Activated T-helper 1 cell treated with Interleukin-2 at 50 U/mL for 16 hours (primary cell): ENCODE measurements around the gene APC2.
A peak's percentile ranks its signal among the peaks of the same experiment; 100 is the strongest.
"Not testable (repeated sequence)": the region's sequence is repeated elsewhere in the genome, so short reads cannot be mapped to it uniquely, and the experiment has no call there.

Source experiments
- DNase-seq: peaks from one replicate; pipeline ENCODE4 v3.0.0-alpha.2; 2020; ENCODE audit warnings: low read depth

The APC2 gene

GRCh38 chr19:1428738-1429391, 21.1 kb upstream of the APC2 start:
- DNase-seq = no peak

- DNase-seq = no peak
Measured at GRCh38 chr19:1429750-1430149, 20.2 kb upstream of the APC2 start.

GRCh38 chr19:1430246-1430645, 19.7 kb upstream of the APC2 start:
- DNase-seq = no peak

- DNase-seq = no peak
Measured at GRCh38 chr19:1431759-1432506, 18.0 kb upstream of the APC2 start.

GRCh38 chr19:1432507-1432887, 17.4 kb upstream of the APC2 start:
- DNase-seq = no peak

- no peak for DNase-seq
Measured at GRCh38 chr19:1433119-1434039, 16.5 kb upstream of the APC2 start.

- no peak for DNase-seq
Measured at GRCh38 chr19:1434040-1434366, 15.9 kb upstream of the APC2 start.

GRCh38 chr19:1434577-1435060, 15.3 kb upstream of the APC2 start:
- no peak for DNase-seq

GRCh38 chr19:1435378-1435989, 14.4 kb upstream of the APC2 start:
- no peak for DNase-seq

- DNase-seq = no peak
Measured at GRCh38 chr19:1437609-1438008, 12.3 kb upstream of the APC2 start.

GRCh38 chr19:1438035-1438932, 11.6 kb upstream of the APC2 start, which contains the start of gene RPS15:
Gene RPS15 (plus strand): TSS chr19:1438396. CDS start chr19:1438426, 30 bp downstream.
- DNase-seq = peak; percentile 96

GRCh38 chr19:1438933-1439354, 11.0 kb upstream of the APC2 start:
- no peak for DNase-seq

GRCh38 chr19:1439525-1440417, 10.2 kb upstream of the APC2 start:
- not testable (repeated sequence) for DNase-seq

- no peak for DNase-seq
Measured at GRCh38 chr19:1440418-1440801, 9.5 kb upstream of the APC2 start.

- DNase-seq = no peak
Measured at GRCh38 chr19:1441022-1441426, 8.9 kb upstream of the APC2 start.

GRCh38 chr19:1441677-1442438, 8.1 kb upstream of the APC2 start:
- DNase-seq = no peak

- DNase-seq = peak; percentile 67
Measured at GRCh38 chr19:1445185-1445931, 4.6 kb upstream of the APC2 start.

- DNase-seq = no peak
Measured at GRCh38 chr19:1445932-1446712, 3.8 kb upstream of the APC2 start.
